ENCODE results near the gene PCDH12.
"Not testable (repeated sequence)": the region's sequence is repeated elsewhere in the genome, so short reads cannot be mapped to it uniquely, and the experiment has no call there.

Gene PCDH12

DNA sequence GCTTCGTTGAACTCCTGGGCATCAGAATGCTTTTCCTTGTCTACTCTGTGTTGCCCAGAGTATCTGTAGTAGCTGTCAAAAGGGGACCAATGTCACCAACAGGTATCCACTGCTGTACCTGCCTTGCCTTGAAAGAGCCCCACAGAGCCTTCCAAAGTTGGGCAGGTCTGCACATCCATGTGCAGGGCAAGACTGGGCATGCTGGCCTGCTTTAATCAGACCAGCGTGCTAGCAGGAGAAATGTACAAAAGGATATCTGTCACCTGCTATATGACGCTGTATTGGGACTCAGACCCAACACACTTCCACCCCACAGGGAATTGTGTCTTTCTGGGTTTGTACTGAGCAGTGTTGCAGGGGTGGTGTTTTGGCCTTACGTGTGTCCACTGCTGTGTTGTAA, 22.5 kb downstream of the PCDH12 start:
- no peak for DNase-seq

DNA sequence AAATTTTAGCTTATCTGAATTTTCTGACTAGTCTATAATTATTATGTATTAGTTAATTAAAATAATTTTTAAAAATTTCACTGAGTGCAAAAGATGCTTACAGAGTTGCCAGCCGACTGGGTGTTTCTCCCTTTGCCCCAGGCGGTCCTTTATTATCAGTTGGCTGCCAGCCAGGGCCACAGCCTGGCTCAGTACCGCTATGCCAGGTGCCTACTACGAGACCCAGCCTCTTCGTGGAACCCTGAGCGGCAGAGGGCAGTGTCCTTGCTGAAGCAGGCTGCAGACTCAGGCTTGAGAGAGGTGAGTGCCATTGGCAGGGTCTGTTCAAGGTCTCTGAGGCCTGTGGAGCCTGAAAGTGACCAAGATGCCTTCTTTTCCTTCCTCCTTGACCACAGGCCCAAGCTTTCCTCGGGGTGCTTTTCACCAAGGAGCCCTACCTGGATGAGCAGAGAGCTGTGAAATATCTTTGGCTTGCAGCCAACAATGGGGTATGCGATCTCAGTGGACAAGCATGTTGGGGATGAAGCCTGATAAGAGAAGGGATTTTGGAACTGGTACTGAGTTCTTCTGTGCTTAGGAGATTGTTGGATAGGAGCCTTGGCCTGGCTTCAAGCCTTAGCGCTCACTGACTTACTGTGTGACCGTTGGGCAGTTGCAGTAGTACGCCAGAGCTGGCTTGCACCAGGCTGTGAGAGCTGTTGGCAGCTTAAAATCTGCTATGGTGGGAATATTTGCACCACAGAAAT, 23.7 kb downstream of the PCDH12 start:
- peak; percentile 78 for DNase-seq

DNA sequence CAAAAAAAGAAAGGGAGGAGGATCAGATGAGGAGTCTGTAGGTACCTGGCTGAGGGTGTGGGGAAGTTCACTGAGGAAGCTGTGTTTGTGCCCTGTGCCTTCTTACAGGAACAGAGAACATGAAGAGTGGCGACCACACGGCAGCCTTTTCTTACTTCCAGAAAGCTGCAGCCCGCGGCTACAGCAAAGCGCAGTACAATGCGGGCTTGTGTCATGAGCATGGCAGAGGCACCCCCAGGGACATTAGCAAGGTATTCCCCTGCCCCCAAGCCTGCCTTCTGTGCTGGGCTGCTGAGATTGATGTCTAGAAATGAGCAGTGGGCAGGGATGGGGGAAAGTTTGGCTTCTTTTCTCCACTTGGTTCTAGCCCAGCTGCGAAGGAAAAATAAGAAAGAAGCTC, 24.9 kb downstream of the PCDH12 start:
- no peak for DNase-seq

DNA sequence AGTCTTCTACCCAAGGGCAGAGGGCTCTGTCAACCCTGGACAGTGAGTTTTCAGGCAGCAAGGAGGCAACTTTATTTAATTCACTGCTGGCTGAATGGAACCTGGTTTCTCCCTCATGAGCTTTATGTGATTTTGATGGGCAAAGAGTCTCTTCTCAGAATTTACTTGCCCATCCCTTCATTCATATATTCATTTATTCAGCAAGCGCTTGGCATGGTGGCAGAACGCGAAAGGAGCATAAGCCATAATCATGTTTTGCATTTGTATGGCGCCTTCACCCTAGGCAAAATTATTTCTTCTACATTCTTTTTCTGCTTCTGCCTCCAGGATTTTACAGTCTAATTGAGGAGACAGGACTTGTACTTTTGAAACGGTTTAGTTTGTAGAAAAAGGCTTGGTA, 26.3 kb downstream of the PCDH12 start:
- no peak for DNase-seq

DNA sequence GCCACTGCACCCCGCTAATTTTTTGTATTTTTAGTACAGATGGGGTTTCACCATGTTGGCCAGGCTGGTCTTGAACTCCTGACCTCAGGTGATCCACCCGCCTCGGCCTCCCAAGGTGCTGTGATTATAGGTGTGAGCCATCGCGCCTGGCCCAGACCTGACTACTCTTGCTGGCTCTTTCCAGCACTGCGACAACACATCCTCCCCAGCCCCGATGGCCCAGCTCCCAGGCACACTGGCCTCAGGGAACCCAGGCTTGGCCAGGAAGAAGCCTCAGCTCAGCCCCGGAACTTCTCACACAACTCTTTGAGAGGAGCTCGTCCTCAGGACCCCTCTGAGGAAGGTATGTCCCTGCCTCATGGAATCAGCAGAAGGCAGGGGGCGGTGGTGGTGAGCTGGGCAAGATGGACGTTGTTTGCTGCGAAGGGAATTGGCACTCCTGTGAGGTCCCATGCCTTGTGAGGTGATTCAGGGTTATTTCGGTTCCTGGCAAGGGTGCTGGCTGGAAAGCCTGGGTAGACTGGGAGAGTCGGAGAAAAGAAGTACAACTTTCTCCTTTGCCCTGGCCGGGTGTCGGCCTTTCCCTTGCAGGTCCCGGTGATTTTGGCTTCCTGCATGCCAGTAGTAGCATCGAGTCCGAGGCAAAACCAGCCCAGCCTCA, 28.5 kb downstream of the PCDH12 start:
- DNase-seq: no peak

DNA sequence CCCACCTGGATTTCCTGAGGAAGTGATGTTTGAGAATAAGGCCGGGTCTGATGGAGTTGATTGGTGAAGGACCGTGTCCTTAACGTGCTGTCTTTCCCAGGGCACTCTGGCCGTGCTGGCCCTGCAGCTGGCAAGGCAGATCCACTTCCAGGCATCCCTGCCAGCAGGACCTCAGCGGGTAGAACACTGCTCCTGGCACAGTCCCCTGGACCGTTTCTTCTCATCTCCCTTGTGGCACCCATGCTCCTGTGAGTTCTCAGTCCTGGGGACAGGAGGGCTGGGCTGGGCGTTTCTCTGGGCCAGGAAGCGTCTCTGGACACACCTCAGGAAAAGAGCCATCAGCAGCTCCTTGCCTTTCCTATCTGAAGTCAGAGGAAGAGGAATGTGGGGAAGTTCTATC, 30.0 kb downstream of the PCDH12 start:
- DNase-seq: no peak

DNA sequence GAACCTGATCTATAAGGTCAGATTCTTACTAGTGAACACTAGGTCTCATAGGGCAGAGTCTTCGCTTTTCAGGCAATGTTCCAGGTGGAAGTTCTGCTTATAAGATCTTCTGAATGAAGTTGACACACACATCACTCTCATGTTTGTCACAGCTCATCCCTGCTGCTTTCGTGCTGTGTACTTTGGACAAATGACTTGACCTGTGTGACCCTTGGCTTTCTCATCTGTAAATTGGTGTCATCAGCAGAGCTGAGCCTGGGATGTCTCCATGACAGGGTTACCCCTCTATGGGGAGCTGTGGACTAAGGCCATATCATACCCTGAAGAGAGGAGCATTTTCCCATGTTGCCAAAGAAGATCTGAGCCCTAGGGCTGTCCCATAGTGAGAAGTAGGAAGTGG, 31.6 kb downstream of the PCDH12 start:
- no peak for DNase-seq

DNA sequence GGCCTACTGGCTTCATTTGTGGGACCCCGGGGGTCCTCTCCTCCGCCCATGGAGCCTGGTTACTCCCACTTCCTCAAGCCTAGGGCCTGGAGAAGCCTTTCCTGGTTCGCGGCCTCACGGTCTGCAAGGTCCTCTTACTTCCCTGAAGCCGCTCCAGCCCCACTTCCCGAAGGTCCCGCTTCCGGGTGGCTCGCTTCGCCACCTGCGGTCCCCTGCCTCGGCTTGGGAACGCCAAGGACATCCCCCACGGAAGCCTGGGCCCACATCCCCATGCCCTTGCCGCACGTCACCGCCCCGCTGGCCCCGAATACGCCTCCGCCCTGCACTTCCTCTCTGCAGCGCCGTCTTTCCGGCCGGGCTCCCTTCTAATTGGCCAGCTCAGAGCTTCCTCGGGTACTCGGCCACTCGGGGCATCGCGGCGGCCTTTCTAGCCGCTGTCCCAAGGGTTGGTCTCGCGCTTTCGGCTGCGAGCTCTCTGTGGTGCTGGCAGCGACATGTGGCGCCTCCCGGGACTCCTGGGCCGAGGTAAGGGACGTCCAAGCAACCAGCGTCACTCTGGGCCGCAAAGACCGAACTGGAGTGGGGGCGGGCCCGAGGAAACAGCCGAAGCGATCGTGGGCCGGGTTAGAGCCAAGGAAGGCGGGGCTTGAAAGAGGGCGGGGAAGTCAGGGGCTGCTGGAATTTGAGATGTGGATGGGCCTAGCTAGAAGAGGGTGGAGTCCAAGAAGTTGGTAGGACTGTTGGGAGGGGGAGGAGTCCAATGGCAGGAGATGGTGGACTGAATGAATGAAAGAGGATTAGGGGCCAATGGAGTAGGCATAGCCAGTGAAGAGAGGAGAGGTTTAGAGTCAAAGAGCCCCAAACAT, 34.3 kb downstream of the PCDH12 start, which contains the start of gene DELE1:
Gene DELE1 (plus strand): TSS at position 424 of the 866 bp plus-strand sequence. CDS start 71 bp downstream, at position 495.
- peak; percentile 91 for DNase-seq

DNA sequence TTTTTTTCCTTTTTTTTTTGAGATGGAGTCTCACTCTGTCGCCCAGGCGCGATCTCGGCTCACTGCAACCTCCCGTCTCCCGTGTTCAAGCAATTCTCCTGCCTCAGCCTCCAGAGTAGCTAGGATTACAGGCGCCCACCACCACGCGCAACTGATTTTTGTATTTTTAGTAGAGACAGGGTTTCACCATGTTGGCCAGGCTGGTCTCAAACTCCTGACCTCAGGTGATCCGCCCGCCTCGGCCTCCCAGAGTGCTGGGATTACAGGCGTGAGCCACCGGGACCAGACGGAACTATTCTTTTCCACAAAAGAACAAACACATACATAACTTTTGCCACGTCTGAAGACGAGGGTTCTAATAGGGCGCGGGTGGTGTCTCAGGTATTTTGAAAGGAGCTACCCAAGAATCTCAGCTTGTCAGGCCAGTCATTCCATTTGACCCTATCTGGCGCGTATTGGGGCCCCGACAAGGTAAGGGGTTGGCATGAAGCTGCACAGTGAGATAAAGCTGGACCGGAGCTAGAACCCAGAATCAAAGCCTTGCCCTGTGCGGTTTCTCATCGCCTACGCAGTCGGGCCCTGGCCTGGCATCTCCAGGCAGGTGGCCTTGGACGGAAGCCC, 35.1 kb downstream of the PCDH12 start:
- not testable (repeated sequence) for DNase-seq

DNA sequence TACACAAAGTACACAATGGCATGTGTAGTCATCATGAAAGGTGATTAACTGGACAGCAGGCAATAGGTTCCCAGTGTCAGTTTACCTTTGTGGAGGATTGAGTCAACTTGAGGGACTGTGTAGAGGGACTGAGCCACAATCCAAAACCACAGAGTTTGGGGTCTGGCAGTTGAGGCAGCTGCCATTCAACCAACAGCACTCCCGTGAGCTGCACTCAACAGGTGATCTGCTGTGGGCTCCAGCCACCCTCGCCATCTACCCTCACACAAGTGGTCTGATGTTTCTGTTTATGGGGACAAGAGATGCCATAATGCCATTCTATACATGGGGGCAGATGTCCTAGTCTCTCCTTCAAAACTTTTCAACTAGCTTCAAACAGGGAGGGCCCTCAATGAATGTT, 37.2 kb downstream of the PCDH12 start:
- no peak for DNase-seq

DNA sequence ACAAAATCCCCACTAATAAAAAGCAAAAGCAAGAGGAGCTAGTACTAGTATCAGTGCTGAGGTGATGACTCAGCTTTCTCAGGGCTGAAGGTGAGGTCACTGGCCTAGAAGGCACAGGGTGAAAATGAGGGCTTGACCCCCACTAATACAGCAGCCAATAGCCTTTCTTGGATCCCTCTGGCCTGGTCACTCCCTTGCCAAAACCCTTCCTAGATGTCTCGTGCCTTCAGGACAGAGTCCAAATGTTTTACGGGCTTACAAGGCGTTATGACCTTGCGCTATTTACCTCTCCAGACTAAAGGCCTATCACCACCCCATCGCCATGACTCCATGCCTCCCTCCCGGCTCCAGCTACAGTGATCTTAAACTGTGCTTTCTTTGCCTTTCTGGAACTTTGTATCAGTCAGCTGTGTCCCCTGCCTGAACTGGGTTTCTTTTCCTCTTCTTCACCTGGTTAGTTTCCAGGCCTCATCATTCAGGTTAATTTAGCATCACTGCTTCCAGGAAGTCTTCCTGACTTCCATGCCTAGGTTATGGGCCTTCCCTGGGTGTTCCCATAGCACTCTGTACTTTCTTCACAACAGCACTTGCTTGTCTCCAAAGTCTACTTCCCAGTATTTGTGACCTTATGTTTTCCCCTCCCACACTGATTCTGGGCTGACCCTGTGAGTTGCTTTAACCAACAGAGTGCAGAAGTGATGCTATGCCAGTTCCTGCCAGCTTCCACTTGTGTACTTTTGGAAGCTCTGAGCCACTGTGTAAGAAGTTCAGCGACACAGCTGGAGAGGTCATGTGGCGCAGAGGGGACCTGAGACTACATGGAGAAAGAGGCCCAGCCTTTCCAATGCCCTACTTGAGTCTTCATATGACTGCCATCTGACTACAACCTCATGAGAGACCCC, 38.5 kb downstream of the PCDH12 start:
- no peak for DNase-seq

DNA sequence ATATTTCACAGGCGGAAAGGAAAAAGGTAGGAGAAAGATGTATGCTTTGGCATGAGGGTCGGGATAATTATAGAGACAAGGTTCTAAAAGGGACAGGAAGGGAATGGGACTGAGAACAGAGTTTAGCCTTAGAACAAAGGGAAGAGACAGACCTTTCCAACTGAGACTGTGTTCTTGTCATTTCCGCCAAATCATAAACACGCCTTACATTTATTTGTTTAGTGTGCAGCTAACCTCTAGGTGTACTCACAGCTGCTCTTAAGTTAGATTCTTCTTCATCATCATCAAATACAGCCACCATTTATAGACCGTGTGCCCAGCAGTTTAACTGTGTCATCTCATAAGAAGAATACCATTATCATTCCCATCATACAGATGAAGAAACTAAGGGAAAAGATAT, 40.2 kb downstream of the PCDH12 start:
- no peak for DNase-seq

DNA sequence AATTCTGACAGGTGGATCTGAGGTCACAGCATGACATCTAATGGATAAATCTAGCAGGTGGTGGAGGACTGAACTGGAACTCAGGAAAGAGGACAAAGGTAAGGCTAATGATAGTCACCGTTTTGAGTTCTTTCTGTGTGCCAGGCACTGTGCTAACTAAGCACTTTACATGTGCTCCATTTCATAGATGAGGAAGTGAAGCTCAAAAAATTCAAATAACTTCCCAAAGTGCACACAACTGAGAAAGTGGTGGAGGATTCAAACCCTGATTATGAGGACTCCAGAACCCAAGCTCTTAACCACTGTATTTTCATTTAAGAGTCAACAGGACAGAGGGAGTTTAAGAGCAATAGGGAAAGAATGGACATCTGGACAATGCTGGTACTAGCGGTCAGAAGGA, 41.5 kb downstream of the PCDH12 start:
- DNase-seq: no peak

DNA sequence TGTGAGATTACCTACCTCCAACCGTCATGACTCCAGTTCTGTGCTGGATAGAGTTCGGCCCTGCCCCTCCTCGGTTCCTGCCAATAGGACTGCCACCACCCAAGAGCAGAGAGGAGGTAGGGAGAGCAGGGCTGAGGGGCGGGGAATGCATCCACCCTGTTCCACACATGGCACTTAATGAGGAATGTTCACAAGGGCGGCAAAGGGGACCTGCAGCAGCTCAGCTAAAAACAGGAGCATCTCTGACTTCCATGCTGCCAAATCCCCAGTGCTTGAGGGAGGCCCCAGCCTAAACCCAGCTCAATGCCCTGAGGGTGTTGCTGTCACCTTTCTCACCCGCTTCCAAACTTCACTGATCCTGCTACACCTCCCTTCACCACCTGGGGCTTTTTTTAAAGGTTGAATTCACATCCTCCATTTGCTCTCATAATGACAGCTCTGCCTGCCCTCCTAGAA, 42.1 kb downstream of the PCDH12 start:
- DNase-seq: no peak

DNA sequence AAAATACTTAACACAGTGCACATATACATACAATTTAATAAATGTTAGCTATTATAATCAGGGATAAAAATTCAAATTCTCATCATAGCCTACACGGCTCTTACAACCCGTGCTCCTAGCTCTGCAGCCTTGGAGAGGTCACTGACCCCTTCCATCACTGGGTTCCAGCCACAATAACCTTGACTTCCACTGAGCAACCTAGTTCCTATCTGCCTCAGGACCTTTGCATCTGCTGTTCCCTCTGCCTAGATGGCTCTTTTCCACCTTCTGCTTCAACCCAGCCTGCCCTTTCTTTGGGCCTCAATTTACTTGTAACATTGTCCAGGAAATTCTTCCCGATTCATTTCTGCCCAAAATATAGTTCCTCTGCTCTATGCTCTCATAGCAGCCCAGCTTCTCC, 43.2 kb downstream of the PCDH12 start:
- DNase-seq: no peak

DNA sequence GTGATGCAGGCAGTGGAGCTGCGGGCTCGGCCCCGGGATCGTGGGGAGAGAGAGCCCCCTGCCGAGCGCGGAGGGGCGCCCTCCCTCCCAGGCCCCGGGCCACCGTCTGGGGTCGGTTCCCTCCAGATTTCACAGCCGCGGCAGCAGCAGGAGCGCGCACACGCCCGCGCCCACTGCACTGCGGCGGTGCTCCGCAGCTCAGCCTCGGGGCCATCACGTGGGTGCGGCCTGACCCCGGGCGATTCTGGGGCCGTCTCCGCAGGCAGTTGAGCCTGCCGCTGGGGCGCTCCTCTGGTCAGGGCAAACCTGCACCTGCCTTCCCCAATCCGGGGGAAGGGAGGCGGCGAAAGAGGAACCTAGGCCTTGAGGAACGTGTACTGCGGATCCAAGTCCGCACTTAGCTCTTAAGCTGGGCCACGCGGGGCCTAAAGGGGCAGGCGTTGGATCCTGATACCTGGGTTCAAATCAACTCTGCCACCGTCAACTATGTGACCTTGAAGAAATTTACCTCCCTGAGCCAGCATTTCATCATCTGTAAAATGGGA, 43.7 kb downstream of the PCDH12 start:
- no peak for DNase-seq

DNA sequence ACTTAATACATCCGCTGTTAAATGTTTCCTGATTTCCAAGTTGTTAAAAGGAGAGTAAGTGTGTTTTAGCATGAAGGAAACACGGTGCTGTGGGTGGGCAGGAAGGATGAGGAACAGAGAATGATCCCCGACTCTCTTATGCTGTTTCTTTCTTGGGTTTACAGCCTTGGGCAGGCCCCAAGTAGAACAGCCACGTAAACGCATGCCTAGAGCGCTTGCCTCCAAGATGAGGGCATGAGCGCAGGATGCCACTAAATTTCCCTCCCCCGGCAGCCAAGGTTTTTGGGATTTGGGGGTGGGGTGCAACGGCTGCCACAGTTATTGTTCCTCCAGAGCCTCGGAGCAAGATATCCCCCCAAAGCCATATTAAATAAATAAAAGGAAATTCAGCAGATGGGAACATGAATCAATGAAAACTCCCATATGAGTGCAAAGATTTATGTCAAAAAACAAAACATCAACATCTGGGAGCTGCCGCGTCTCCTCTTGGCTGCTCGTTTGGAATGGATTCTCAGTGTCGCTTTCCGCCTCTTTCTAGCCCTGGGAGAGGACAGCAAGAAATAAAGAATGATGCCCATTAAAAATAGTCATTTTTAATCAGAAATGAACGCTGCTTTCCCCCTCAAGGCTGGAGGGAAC, 44.3 kb downstream of the PCDH12 start:
- no peak for DNase-seq

DNA sequence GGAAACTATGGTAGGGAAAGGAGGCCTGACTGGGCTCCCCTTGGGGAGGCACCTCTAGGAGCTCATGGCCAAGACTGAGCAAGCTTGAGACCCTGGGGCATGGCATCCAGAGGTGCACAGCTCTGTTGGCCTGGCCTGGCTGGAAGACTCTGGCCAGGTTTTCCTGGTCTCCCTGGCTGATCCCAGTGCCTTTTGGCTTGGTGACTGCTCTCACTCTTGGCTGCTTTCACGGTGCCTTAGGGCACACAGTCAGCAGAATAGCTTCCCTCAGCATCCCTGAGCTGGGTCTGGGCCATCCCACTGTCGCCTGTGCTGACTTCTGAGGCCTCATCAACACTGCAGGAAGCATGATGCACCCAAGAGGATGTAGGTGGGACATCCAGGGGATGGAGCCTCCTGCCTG, 47.7 kb downstream of the PCDH12 start:
- DNase-seq: no peak

DNA sequence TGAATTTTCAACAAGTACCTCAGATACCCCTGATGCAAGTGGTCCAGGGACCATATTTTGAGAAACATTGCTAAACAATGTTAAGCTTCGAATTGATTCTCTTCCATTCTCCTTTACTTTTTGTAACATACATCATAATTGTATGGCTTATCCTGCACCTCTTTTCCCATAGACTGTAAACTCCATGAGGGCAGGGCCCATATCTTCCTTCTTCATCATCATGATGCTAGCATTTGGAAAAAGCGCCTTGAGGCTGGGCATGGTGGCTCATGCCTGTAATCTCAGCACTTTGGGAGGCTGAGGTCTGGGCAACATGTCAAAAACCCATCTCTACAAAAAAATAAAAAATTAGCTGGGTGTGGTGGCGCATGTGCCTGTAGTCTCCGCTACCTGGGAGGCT, 48.8 kb downstream of the PCDH12 start:
- no peak for DNase-seq

DNA sequence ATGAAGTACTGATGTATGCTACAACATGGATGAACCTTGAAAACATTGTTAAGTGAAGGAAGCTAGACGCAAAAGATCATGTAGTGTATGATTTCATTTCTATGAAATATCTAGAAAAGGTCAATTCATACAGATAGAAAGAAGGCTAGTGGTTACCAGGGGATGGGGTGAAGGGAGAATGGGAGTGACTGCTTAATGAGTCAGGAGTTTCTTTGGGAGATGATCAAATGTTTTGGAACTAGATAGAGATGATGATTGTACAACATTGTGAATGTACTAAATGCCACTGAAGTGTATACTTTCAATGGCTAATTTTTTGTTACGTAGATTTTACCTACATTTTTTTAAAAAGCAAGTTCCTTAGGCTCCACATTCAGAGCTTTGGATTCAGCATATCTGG, 49.2 kb downstream of the PCDH12 start:
- DNase-seq: no peak

DNA sequence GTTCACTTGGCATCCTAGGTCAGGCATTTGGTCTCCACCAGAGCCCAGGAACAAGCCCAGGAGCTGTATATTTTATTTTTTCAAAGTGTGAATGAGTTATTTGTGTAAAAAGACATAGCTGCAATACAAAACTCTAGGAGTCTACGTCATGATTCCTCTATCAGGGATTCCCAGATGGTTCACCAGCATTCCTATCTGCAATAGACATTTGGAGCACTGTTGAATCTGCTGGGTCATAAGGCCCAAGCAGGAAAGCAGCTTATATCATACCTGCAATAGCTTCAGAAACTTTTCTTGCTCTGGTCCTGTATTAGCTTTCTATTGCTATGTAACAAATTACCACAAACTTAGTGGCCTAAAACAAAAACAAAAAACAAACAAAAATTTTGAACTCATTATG, 51.0 kb downstream of the PCDH12 start:
- no peak for DNase-seq

Data from NCI-H2029 (cell line).